GM18526 (cell line): Measurements from ENCODE around the gene ACVR1.

Source experiments
- POLR2A ChIP-seq: IDR thresholded peaks from 3 replicates; pipeline ENCODE4 v1.6.1; 2011; ENCODE audit not compliant: insufficient read length; ENCODE audit errors: extremely low read depth

The ACVR1 gene

DNA sequence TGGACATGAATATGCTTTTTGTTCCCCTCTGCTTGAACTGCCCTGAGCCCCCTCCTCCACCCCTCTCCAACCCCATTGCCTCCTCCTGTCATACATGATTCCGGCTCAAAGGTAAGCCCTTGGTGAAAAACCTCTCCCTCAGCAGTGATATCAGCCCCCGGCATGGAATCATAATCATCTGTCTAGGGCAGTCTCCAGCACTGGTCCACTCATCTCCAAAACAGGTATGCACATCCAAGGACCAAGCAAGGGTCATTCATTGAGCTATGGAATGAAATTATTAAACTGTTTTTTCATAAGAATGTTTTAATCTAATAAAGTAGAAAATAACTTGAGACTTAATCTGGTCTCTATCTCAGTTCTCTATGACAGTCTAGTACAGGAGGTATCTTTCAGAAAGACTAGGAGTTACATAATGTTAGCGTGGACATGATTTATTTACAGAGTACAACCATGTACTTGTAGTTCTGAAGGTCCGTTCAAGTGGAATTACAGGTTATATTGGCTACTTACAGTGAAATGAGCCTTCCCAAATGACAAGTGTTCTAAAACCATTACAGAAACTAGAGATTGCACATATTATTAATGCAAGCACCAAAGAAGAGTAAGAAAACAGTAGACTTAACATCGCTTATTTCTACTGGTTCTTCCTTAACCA, 75.2 kb downstream of the ACVR1 start:
- no peak for TF ChIP-seq POLR2A

DNA sequence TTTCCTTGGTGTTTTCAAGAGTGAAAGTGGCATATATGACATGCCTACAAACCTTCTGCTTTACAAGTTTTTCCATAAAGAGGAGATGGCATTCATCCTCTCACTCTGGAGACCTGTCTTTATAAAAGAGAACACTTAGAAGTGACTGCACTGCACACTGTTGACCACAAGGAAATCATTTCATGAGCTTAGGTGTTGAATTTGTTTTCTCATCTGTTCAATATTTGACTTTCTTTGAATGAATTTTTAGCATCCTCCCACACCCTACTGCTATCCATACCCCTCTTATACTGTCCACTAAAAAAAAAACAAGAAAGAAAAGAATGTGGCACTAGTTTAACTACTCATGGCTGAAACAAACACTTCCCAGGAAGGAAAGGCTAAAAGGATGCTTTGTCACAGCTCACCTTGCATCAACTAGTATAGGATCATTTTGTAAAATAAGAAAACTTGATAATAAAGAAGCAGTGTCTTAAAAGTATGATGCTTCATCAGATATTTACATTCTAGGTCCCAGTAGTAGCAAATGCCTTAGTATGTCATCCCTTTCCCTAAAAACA, 83.0 kb downstream of the ACVR1 start:
- no peak for TF ChIP-seq POLR2A

DNA sequence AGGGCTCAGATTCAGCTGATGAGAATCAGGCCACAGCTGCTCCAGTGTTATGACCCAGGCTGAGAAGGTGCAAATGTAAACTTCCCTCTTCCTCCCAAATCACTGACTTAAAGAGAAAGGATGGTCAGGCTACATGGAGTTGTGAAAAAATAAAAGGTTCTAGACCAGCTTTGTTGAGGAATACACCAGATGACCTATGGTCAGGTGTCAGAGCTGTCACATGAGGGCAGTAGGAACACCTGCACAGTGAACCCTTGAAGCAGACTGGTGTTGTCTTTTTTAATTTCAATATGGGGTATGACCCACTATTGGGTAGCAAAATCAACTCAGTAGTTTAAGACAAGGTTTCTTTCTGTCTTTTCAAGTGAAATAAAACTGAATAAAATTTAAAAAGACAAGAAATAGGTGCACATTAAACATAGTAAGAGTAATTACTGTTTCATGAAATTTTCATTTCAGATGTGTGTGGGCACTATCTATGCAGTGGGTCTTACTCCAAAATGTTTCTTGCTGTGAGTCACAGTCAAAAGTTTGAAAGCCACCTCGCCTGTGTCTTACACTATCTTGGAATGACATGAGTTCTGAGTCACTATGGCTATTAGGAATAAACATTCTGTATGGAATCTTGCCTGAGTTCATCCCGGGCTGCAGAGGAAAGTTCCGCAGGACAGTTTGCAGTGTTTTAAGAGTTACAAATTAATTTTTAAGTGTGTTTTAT, 83.6 kb downstream of the ACVR1 start:
- no peak for TF ChIP-seq POLR2A

DNA sequence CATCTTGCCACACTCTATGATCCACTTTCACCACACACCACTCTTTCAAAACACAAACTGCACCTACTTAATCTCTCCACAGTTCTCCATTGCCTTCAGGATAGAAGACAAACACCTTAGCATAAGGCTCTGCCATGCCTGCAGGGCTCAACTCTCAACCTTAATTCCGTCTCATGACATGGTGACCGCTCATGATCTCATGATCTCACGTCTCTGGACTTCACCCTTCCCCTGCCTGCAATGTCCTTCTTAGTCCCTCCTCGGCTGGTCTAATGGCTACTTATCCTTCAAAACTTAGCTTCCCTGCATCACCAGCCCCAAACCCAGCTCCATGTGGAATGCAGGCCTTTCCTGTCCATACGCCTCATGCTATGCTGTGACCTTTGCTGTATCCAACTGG, 85.3 kb downstream of the ACVR1 start:
- no peak for TF ChIP-seq POLR2A

DNA sequence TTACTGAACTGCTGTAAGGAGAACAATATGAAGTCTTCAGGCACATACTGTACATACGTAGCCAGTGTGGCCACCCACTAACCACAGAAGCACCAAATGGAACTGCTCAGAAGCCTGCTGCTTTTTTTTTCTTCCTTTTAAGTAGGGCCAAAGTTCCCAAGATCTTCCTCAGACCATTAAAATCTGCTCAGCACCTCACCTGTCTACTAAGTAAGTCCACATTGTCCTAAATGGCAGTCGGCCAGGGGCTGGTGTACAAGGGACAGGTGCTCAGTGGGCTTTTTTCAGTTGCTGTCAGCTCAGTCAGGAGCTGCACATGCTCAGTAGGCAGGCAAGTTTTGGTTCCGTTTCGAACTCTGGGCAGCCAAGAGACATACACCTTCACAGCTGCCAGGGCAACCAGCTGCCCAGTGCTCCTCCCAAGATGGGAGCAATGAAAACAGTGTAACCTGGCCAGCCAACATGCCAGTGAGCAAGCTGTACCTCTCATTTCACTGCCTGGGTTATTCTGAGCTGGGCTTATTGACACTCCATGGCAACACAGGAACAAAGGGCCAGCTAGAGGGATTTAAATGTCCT, 86.1 kb downstream of the ACVR1 start:
- no peak for TF ChIP-seq POLR2A

DNA sequence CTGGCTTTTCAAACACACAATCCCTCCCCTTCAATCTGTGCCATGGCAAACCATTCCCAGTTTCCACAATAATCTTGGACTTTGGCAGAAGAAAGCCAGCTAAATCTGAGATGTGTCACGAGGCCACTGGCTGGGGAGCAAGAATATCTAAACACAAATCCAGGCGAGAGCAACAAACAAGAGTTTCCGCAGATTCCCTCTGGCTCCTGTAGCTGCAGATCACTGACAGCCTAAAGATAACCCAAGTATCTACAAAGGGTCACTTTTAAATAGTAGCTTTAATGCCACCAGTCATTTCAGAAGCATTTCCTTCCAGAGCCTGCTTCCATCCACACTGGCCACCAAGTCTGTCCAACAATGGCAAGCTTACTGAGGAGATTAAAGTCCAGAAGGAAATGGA, 86.9 kb downstream of the ACVR1 start:
- no peak for TF ChIP-seq POLR2A

DNA sequence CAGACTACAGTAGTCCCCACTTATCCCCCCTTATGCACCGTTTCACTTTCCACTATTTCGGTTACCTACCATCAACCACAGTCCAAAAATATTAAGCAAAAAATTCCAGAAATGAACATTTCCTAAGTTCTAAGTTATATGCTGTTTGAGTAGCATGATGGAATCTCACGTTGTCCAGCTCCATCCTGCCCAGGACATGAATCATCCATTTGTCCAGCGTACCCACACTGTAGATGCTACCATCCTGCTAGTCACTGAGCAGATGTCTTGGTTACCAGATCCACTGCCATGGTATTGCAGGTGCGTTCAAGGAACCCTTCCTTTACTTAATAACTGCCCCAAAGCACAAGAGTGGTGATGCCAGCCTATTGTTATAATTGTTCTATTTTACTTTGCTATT, 87.9 kb downstream of the ACVR1 start:
- TF ChIP-seq POLR2A = no peak

DNA sequence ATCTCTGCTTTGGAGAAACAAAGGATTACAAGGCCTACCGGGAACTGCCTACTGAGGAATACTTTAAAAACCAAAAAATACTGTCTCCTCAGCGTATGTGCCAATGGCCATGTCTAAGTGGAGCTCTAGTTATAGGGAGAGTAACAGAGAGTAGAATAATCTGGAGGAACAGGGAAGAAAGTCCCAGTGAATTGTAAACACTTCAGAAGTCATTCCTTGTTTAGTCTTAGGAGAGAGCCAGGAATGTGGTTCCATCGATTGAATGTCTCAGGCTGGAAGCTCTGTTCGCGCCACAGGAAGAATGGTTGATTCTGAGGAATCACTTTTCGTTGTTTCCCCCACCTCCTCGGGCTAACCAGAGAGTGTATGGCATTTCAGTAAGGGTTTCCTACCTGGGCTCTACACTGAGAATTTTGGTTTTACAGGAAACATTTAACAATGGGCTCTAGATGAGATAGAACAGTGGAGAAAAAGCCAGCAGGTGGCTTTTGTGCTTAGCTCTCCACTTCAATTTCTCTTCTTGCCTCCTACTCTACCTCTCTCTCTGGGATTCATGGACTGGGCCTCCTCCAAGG, 88.7 kb downstream of the ACVR1 start:
- no peak for TF ChIP-seq POLR2A

DNA sequence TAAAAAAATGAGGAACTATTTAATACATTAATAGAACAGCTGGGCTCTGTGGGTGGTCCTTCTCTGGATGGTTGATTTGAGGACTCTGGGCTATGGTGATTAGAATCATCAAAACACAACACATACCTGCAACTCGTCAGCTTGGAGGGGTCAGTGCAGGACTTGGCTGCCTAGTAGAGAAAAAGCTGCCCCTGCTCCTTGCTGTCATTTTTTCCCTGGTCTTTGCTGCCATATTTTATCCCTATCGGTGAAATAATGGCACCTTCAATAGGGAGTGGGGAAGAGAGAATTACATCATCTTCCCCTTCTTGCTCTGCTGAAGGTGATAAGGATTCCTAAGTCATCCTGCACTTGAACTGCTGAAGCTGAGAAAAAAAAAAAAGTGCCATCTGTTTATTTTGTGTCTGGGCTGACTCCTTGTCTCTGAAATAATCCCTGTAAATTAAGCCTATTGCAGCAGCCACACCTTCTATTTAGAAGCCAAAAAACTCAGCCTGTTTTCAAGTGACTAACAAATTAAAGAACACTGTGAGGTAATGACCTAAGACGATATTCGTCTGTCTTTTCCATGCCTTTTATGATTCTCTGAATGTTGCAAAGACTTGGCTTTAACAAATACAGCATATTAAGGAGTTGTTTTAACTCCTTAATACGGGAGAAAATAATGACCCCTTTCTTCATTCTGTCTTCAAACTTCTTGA, 89.3 kb downstream of the ACVR1 start:
- no peak for TF ChIP-seq POLR2A

DNA sequence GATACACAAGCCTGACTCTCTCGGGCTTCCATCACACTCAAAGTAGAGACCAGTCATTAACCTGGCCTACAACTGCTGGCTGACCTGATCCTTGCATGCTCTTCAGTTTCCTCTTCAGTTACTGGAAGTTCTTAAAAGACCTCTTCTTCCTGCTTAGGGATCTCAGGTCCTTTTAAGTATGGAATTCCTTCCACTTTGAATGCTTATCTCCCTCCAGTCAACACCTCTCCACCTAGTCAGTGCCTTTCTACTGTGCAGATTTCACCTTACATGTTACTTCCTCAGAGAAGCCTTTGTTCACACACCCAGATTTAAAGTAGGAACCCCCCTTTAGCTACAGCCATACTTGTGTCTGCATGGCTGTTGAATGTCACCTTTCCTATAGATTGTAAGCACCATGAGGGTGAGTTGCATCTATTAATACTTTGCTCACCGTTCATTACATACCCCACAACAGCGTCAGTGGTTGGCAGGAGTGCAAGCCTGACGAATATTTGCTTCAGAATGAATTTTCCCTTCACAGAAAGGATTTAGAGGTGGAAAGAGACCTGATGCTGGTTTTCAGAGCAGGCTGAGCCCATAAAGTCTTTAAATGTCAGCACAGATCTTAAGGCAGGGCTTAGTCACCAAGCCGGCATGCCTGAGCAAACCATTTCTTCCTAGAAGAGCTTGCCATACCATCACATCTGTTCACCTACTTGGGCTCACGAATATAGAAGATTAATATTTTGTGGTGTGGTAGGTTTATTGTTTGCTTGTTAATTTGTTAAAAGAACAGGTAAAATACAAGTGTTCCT, 90.1 kb downstream of the ACVR1 start:
- no peak for TF ChIP-seq POLR2A

DNA sequence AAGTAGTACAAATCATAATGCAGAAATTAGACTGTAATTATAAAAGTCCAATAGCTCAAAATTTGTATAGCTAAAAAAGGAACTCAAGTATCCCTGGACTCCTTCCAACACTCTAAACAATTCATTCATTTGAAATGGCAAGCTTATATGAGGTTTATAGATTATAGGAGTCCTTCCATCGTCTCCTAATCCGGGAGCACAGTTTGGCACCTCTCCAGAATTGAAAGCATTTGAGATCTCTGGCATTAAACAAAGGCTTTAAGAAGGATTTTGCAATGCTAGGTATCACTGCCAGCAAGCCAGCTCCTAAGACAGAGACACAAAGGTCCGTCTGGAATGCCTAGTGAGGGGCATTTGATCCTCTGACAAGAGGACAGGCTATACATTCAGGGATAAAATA, 90.9 kb downstream of the ACVR1 start:
- TF ChIP-seq POLR2A = no peak

DNA sequence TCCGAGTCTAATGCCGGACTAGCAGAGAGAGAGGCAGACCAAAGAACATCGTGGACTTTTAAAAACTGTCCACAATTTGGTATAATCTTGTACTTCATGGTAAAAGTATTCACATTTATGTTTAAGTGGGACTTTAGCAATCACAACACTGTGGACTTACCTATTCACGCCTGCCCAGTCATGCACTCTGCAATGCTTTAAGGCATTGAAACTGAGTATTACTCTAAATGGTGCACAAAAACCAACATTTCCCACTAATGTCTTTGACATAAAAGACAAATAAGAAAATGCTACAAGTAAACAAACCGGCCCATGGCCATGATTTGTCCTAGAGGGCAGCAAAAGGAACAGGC, 91.3 kb downstream of the ACVR1 start:
- TF ChIP-seq POLR2A = no peak

DNA sequence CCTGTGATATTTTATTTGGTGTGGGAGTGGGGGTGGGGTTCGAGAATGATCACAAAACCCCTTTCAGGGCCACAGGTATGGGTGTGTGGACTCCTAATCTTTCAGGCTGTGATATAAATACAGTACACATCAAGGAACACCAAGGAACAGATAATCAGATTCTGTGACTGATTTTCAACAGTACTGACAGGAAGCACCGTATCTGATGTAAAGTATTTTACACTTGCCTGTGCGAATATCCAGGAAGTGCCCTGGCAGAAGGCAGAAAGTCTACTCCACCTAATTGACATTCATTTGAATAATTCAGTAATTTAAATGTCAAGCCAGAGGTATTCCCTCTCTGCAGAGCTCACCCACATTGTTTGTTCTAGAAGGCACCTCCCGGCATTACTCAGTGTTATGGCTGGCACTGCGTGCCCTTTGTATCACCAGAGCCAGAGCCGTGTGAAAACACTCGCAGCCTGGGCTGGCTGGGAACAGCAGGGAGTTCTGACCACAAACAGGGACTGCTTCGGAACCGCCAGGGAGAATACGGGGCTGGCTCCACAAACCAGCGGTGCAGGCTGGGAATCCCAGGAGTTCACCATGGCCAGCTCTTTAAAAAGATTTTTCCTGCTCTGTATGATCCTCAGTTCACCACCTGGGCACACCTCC, 91.8 kb downstream of the ACVR1 start:
- TF ChIP-seq POLR2A = no peak

DNA sequence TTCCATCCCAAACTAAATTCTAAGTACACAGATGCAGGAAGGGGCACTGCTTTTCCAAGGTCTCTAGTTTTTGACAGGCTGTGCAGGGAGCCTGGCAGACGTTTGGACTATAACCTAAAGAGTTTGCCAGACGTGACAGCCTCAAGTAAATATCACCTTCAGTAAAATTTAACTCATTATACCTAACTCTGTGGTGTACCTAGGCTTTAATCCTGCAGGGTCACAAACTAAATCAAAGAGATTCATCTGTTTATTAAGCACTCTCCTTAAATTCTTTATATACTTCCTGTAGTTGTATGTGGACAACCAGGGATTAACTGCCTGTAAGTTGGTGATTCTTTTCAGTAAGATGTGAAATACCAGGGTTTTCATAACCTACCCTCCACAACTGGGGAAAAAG, 92.9 kb downstream of the ACVR1 start:
- no peak for TF ChIP-seq POLR2A
